Measurements from ENCODE around the gene SNX32. TPM values are rescaled to one million over a fixed set of nuclear protein-coding genes. Genes with fewer than 3 reads are reported as not detected.
A peak's percentile ranks its signal among the peaks of the same experiment; 100 is the strongest.

Gene SNX32
- total and polyA plus RNA-seq, 2 of the 13 experiments (the other 11 are each of a cell fraction or from before 2014, with no cell fraction given), result 0.09 to 0.34 TPM

GRCh38 chr11:65860278-65861164 is 26.8 kb downstream of the SNX32 start, which contains the start of gene MUS81 (continued):
- TF ChIP-seq ZBTB2 (CRISPR knock-in tag; IDR thresholded peaks at IDR 0.05; ENCODE audit: low read depth), result peak; percentile 85
- TF ChIP-seq MIER3 (CRISPR knock-in tag; IDR thresholded peaks at IDR 0.05; ENCODE audit: borderline replicate concordance), result peak; percentile 87; the same call in 1 of the 2 replicates
- TF ChIP-seq MAFK (conservative IDR thresholded peaks at IDR 0.05 in 1 of 2, IDR thresholded peaks at IDR 0.05 in 1 of 2; ENCODE audit: low read length in 2 of 2), result no peak
- no peak for TF ChIP-seq ATAD3A (CRISPR knock-in tag; IDR thresholded peaks at IDR 0.05)
- no peak for TF ChIP-seq BRF2 (CRISPR knock-in tag; IDR thresholded peaks at IDR 0.05)
- TF ChIP-seq MEIS1 (CRISPR knock-in tag; IDR thresholded peaks at IDR 0.05; ENCODE audit: borderline replicate concordance), result no peak
- no peak for TF ChIP-seq CBFB (CRISPR knock-in tag; IDR thresholded peaks at IDR 0.05)
- TF ChIP-seq THAP9 (CRISPR knock-in tag; IDR thresholded peaks at IDR 0.05; ENCODE audit: borderline replicate concordance), result peak; percentile 66; the same call in 1 of the 2 replicates
- no peak for TF ChIP-seq DMTF1 (CRISPR knock-in tag; IDR thresholded peaks at IDR 0.05)
- TF ChIP-seq ZFP37 (CRISPR knock-in tag; IDR thresholded peaks at IDR 0.05; ENCODE audit: borderline replicate concordance), result no peak
- TF ChIP-seq HES4 (CRISPR knock-in tag; IDR thresholded peaks at IDR 0.05; ENCODE audit: borderline replicate concordance), result peak; percentile 68
- TF ChIP-seq ZBTB10 (CRISPR knock-in tag; IDR thresholded peaks at IDR 0.05; ENCODE audit: borderline replicate concordance), result peak; percentile 71; the same call in 1 of the 2 replicates
- peak; percentile 45 for TF ChIP-seq PHF5A (CRISPR knock-in tag; IDR thresholded peaks at IDR 0.05; ENCODE audit: low read depth, unreplicated experiment)
- no peak for TF ChIP-seq ZNF75D (CRISPR knock-in tag; IDR thresholded peaks at IDR 0.05; ENCODE audit: borderline replicate concordance)
- no peak; the same call in 1 of the 2 replicates for TF ChIP-seq NCOA1 (CRISPR knock-in tag; IDR thresholded peaks at IDR 0.05)
- peak; percentile 72 for TF ChIP-seq ZNF772 (CRISPR knock-in tag; IDR thresholded peaks at IDR 0.05)
- peak; percentile 75 for TF ChIP-seq ZNF317 (CRISPR knock-in tag; IDR thresholded peaks at IDR 0.05)
